ENCODE data around the gene UTF1.

- TF ChIP-seq, protein P1, sequence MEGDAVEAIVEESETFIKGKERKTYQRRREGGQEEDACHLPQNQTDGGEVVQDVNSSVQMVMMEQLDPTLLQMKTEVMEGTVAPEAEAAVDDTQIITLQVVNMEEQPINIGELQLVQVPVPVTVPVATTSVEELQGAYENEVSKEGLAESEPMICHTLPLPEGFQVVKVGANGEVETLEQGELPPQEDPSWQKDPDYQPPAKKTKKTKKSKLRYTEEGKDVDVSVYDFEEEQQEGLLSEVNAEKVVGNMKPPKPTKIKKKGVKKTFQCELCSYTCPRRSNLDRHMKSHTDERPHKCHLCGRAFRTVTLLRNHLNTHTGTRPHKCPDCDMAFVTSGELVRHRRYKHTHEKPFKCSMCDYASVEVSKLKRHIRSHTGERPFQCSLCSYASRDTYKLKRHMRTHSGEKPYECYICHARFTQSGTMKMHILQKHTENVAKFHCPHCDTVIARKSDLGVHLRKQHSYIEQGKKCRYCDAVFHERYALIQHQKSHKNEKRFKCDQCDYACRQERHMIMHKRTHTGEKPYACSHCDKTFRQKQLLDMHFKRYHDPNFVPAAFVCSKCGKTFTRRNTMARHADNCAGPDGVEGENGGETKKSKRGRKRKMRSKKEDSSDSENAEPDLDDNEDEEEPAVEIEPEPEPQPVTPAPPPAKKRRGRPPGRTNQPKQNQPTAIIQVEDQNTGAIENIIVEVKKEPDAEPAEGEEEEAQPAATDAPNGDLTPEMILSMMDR (IDR thresholded peaks at IDR 0.05), result no peak
- TF ChIP-seq POLR2A (IDR thresholded peaks at IDR 0.05), result no peak
Measured at GRCh38 chr10:133267829-133268228, 37.8 kb downstream of the UTF1 start.

Measured in esophagus squamous epithelium (tissue), 4 donors.